Liver (tissue), 9 donors: ENCODE data around the gene PLA2G5. TPM values are rescaled to one million over a fixed set of nuclear protein-coding genes. Genes with fewer than 3 reads are reported as not detected.
A peak's percentile ranks its signal among the peaks of the same experiment; 100 is the strongest.

Experiments used
- DNase-seq: peaks from one replicate; pipeline ENCODE4 v3.0.0-alpha.2; 2017; ENCODE audit warnings: low spot score
- H3K27ac ChIP-seq, 2 donors: one replicate each; pipeline ENCODE4 v1.7.0; 2013; ENCODE audit warnings: inconsistent platforms in 2 of 2, low read length in 2 of 2, control low read depth in 1 of 2, low read depth in 1 of 2, mild to moderate bottlenecking in 1 of 2
- H3K27me3 ChIP-seq, 4 donors: one replicate each; pipeline versions ENCODE4 v1.6.1 to v1.7.0; 2013; ENCODE audit warnings: low read length in 3 of 4, inconsistent platforms in 1 of 4, mild to moderate bottlenecking in 1 of 4, moderate library complexity in 1 of 4; ENCODE audit not compliant: control insufficient read depth in 4 of 4, insufficient read depth in 4 of 4
- H3K36me3 ChIP-seq, 4 donors: one replicate each; pipeline versions ENCODE4 v1.6.1 to v1.7.0; 2013; ENCODE audit warnings: low read length in 3 of 4, mild to moderate bottlenecking in 3 of 4, low read depth in 1 of 4, moderate library complexity in 1 of 4; ENCODE audit not compliant: control insufficient read depth in 4 of 4, insufficient read depth in 3 of 4
- H3K4me1 ChIP-seq, 4 donors: one replicate each; pipeline versions ENCODE4 v1.6.1 to v1.7.0; 2013; ENCODE audit warnings: low read length in 3 of 4, mild to moderate bottlenecking in 3 of 4, moderate library complexity in 1 of 4; ENCODE audit not compliant: control insufficient read depth in 4 of 4, insufficient read depth in 4 of 4
- H3K4me3 ChIP-seq, 3 donors: one replicate each; pipeline versions ENCODE4 v1.6.1 to v1.7.0; 2013; ENCODE audit warnings: low read length in 3 of 3, control low read depth in 1 of 3, low read depth in 1 of 3, mild to moderate bottlenecking in 1 of 3
- H3K9ac ChIP-seq, 2 donors: one replicate each; pipeline ENCODE4 v1.7.0; 2013; ENCODE audit warnings: low read length in 2 of 2, mild to moderate bottlenecking in 2 of 2, moderate library complexity in 2 of 2, control low read depth in 1 of 2, low read depth in 1 of 2
- H3K9me3 ChIP-seq, 4 donors: one replicate each; pipeline versions ENCODE4 v1.6.1 to v1.7.0; 2013; ENCODE audit warnings: low read length in 3 of 4; ENCODE audit not compliant: control insufficient read depth in 4 of 4
- GABPA ChIP-seq, 2 donors: IDR thresholded peaks in 1 of 2; conservative IDR thresholded peaks in 1 of 2; 2 replicates each; pipeline ENCODE4 v1.6.1; 2016; ENCODE audit warnings: antibody characterized with exemption in 2 of 2, mild to moderate bottlenecking in 1 of 2, moderate library complexity in 1 of 2
- HNF4A ChIP-seq, 2 donors: conservative IDR thresholded peaks; 2 replicates each; pipeline ENCODE4 v1.6.1; 2016; ENCODE audit warnings: antibody characterized with exemption in 2 of 2, mild to moderate bottlenecking in 2 of 2
- NR2F2 ChIP-seq: IDR thresholded peaks from 2 replicates; pipeline ENCODE4 v1.6.1; 2016; ENCODE audit warnings: antibody characterized with exemption
- RAD21 ChIP-seq, 2 donors: IDR thresholded peaks; 2 replicates each; pipeline ENCODE4 v1.6.1; 2016; ENCODE audit warnings: antibody characterized with exemption in 2 of 2, mild to moderate bottlenecking in 2 of 2
- RXRA ChIP-seq, 2 donors: IDR thresholded peaks; 2 replicates each; pipeline ENCODE4 v1.6.1; 2017 to 2018; ENCODE audit warnings: antibody characterized with exemption in 2 of 2, mild to moderate bottlenecking in 1 of 2
- TAF1 ChIP-seq: conservative IDR thresholded peaks from 2 replicates; pipeline ENCODE4 v1.6.1; 2016; ENCODE audit warnings: antibody characterized with exemption, mild to moderate bottlenecking
- WGBS: extraction: QIAGEN DNeasy Blood & Tissue Kit; methylation state at CpG from one replicate; pipeline ENCODE4 v1.1.7; 2013; 5-methylcytosine and 5-hydroxymethylcytosine counted together
- polyA plus RNA-seq, 2 donors: library from polyadenylated mRNA; stranded (reverse) in 1 of 2; unstranded in 1 of 2; fragments of 200-250 nt in 1 of 2; fragments of >200 nt in 1 of 2; fragmentation: Nextera tagmentation in 1 of 2; extraction: Ambion mirVana in 1 of 2; gene quantifications; one replicate each; pipeline versions ENCODE4 v1.2.1 to v1.2.3, GENCODE V29; 2013 to 2015
- total RNA-seq, 2 donors: library from RNA; depleted of rRNA; stranded (reverse); fragments of >200 nt; gene quantifications; one replicate each; pipeline ENCODE4 v1.2.3, GENCODE V29; 2014
- TF ChIP-seq, protein P1 (sequence below): IDR thresholded peaks from 2 replicates; pipeline ENCODE4 v1.6.1; 2016; ENCODE audit warnings: antibody characterized with exemption
- TF ChIP-seq, protein P2 (sequence below): IDR thresholded peaks from 2 replicates; pipeline ENCODE4 v1.6.1; 2016; ENCODE audit warnings: antibody characterized with exemption, mild to moderate bottlenecking
- TF ChIP-seq, protein P3 (sequence below): fragments of 150-350 bp; IDR thresholded peaks from 2 replicates; pipeline ENCODE4 v1.5.1; 2017; ENCODE audit warnings: improper control_type of control experiment, low read depth, low read length; ENCODE audit not compliant: missing input control
- TF ChIP-seq, protein P4 (sequence below): IDR thresholded peaks from 2 replicates; pipeline ENCODE4 v1.6.1; 2016; ENCODE audit warnings: antibody characterized with exemption
- donor health status: healthy.
- donor health status: healthy.
- donor health status: healthy.
- donor health status: healthy.
- donor health status: healthy.

The PLA2G5 gene
- total and polyA plus RNA-seq, 4 donors: 2.0 to 2.9 (median 2.3) TPM; not detected in 1

GRCh38 chr1:20095564-20096434, 25.8 kb downstream of the PLA2G5 start:
- no peak overlapping the region for H3K9ac ChIP-seq
- no peak for DNase-seq
- 79% methylated on average over 5 of the region's 5 CpGs for WGBS
- H3K36me3 ChIP-seq: no peaks in the 10 kb centered on the region
- H3K4me1 ChIP-seq: peaks cover 0 to 6% (median 0%) of the 10 kb centered on the region in 4 donors
- no peak overlapping the region for H3K27ac ChIP-seq
- no peaks in the 10 kb centered on the region for H3K9me3 ChIP-seq
- H3K27me3 ChIP-seq: no peaks in the 10 kb centered on the region
- H3K4me3 ChIP-seq: no peak overlapping the region
- TF ChIP-seq, protein P1, sequence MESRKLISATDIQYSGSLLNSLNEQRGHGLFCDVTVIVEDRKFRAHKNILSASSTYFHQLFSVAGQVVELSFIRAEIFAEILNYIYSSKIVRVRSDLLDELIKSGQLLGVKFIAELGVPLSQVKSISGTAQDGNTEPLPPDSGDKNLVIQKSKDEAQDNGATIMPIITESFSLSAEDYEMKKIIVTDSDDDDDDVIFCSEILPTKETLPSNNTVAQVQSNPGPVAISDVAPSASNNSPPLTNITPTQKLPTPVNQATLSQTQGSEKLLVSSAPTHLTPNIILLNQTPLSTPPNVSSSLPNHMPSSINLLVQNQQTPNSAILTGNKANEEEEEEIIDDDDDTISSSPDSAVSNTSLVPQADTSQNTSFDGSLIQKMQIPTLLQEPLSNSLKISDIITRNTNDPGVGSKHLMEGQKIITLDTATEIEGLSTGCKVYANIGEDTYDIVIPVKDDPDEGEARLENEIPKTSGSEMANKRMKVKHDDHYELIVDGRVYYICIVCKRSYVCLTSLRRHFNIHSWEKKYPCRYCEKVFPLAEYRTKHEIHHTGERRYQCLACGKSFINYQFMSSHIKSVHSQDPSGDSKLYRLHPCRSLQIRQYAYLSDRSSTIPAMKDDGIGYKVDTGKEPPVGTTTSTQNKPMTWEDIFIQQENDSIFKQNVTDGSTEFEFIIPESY: no peak
- TF ChIP-seq NR2F2 (no peak), RXRA (IDR thresholded peaks at IDR 0.05) (peak; percentile 56 to 67), HNF4A (conservative IDR thresholded peaks at IDR 0.05) (peak; percentile 29 to 62), RAD21 (IDR thresholded peaks at IDR 0.05) (peak in 1 of 2 donors; percentile 12)
- TF ChIP-seq, protein P2, sequence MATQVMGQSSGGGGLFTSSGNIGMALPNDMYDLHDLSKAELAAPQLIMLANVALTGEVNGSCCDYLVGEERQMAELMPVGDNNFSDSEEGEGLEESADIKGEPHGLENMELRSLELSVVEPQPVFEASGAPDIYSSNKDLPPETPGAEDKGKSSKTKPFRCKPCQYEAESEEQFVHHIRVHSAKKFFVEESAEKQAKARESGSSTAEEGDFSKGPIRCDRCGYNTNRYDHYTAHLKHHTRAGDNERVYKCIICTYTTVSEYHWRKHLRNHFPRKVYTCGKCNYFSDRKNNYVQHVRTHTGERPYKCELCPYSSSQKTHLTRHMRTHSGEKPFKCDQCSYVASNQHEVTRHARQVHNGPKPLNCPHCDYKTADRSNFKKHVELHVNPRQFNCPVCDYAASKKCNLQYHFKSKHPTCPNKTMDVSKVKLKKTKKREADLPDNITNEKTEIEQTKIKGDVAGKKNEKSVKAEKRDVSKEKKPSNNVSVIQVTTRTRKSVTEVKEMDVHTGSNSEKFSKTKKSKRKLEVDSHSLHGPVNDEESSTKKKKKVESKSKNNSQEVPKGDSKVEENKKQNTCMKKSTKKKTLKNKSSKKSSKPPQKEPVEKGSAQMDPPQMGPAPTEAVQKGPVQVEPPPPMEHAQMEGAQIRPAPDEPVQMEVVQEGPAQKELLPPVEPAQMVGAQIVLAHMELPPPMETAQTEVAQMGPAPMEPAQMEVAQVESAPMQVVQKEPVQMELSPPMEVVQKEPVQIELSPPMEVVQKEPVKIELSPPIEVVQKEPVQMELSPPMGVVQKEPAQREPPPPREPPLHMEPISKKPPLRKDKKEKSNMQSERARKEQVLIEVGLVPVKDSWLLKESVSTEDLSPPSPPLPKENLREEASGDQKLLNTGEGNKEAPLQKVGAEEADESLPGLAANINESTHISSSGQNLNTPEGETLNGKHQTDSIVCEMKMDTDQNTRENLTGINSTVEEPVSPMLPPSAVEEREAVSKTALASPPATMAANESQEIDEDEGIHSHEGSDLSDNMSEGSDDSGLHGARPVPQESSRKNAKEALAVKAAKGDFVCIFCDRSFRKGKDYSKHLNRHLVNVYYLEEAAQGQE: peak; percentile 92
- TF ChIP-seq, protein P3, sequence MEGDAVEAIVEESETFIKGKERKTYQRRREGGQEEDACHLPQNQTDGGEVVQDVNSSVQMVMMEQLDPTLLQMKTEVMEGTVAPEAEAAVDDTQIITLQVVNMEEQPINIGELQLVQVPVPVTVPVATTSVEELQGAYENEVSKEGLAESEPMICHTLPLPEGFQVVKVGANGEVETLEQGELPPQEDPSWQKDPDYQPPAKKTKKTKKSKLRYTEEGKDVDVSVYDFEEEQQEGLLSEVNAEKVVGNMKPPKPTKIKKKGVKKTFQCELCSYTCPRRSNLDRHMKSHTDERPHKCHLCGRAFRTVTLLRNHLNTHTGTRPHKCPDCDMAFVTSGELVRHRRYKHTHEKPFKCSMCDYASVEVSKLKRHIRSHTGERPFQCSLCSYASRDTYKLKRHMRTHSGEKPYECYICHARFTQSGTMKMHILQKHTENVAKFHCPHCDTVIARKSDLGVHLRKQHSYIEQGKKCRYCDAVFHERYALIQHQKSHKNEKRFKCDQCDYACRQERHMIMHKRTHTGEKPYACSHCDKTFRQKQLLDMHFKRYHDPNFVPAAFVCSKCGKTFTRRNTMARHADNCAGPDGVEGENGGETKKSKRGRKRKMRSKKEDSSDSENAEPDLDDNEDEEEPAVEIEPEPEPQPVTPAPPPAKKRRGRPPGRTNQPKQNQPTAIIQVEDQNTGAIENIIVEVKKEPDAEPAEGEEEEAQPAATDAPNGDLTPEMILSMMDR: no peak
- TF ChIP-seq, protein P4, sequence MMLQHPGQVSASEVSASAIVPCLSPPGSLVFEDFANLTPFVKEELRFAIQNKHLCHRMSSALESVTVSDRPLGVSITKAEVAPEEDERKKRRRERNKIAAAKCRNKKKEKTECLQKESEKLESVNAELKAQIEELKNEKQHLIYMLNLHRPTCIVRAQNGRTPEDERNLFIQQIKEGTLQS: no peak

GRCh38 chr1:20096840-20097447, 26.9 kb downstream of the PLA2G5 start:
- Histone ChIP-seq H3K36me3 (no peaks in the 10 kb centered on the region), H3K4me1 (peaks cover 0 to 6% (median 0%) of the 10 kb centered on the region in 4 donors), H3K27me3 (no peaks in the 10 kb centered on the region), H3K9me3 (no peaks in the 10 kb centered on the region), H3K4me3 (no peak overlapping the region), H3K27ac (no peak overlapping the region), H3K9ac (no peak overlapping the region)
- TF ChIP-seq, protein P4: no peak
- TF ChIP-seq GABPA (IDR thresholded peaks at IDR 0.05 in 1 of 2, conservative IDR thresholded peaks at IDR 0.05 in 1 of 2) (no peak), TAF1 (no peak)
- 89% methylated on average over 7 of the region's 7 CpGs for WGBS
- no peak for DNase-seq
